Fibroblast of villous mesenchyme (primary cell): ENCODE data around the gene GNA12. TPM values are rescaled to one million over a fixed set of nuclear protein-coding genes. Genes with fewer than 3 reads are reported as not detected.
"Not testable (repeated sequence)": the region's sequence is repeated elsewhere in the genome, so short reads cannot be mapped to it uniquely, and the experiment has no call there.

Experiments used
- DNase-seq: peaks from one replicate; pipeline ENCODE4 v3.0.0-alpha.2; 2010; ENCODE audit warnings: low read depth
- H3K4me3 ChIP-seq: 2 replicates; pipeline ENCODE4 v1.5.1; 2011; ENCODE audit warnings: low read depth, mild to moderate bottlenecking, low read length
- total RNA-seq: library from RNA; depleted of rRNA; stranded (reverse); fragments of >200 nt; gene quantifications from 2 replicates; pipeline ENCODE4 v1.2.3, GENCODE V29; 2012
- TF ChIP-seq, protein P1 (sequence below): IDR thresholded peaks from 2 replicates; pipeline ENCODE4 v1.5.1; 2012; ENCODE audit warnings: low read depth, mild to moderate bottlenecking, low read length; ENCODE audit not compliant: insufficient read depth

The GNA12 gene
- total RNA-seq, 1 donor: 46.2 TPM

DNA sequence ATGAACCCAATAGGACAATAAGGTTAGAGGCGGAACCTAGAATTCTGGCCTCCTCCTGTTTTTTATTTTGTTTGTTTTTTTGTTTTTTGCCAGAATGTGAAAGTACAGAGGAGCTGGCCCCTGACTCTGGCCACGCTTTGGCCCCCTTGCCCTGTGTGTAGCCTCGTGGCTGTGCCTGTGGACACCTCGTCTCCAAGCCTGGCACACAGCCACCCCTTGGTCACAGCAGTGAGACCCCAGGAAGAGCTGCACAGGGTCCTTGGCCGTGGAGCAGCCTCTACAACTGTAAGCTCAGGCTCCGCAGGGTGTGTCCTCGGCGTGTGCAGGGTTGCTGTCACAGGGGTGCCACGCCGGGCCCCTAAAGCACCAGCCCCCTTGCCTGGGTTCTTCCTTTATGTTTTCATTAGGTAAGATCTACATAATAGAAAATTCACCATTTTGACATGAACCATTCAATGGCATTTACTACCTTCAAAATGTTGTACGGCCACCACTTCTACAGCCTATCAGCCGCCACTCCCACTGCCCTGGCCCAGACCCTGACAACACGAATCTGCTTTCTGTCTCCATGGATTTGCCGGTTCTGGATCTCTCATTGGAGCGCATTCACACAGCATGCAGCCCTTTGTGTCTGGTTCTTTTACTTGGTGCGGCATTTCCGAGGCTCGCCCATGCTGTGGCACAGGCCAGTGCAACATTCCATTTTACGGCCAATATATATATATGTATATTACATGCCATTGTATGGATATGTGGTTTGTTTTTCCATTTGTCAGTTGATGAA, 105.2 kb downstream of the GNA12 start:
- TF ChIP-seq, protein P1, sequence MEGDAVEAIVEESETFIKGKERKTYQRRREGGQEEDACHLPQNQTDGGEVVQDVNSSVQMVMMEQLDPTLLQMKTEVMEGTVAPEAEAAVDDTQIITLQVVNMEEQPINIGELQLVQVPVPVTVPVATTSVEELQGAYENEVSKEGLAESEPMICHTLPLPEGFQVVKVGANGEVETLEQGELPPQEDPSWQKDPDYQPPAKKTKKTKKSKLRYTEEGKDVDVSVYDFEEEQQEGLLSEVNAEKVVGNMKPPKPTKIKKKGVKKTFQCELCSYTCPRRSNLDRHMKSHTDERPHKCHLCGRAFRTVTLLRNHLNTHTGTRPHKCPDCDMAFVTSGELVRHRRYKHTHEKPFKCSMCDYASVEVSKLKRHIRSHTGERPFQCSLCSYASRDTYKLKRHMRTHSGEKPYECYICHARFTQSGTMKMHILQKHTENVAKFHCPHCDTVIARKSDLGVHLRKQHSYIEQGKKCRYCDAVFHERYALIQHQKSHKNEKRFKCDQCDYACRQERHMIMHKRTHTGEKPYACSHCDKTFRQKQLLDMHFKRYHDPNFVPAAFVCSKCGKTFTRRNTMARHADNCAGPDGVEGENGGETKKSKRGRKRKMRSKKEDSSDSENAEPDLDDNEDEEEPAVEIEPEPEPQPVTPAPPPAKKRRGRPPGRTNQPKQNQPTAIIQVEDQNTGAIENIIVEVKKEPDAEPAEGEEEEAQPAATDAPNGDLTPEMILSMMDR: no peak
- no peak overlapping the region for H3K4me3 ChIP-seq
- DNase-seq: no peak

DNA sequence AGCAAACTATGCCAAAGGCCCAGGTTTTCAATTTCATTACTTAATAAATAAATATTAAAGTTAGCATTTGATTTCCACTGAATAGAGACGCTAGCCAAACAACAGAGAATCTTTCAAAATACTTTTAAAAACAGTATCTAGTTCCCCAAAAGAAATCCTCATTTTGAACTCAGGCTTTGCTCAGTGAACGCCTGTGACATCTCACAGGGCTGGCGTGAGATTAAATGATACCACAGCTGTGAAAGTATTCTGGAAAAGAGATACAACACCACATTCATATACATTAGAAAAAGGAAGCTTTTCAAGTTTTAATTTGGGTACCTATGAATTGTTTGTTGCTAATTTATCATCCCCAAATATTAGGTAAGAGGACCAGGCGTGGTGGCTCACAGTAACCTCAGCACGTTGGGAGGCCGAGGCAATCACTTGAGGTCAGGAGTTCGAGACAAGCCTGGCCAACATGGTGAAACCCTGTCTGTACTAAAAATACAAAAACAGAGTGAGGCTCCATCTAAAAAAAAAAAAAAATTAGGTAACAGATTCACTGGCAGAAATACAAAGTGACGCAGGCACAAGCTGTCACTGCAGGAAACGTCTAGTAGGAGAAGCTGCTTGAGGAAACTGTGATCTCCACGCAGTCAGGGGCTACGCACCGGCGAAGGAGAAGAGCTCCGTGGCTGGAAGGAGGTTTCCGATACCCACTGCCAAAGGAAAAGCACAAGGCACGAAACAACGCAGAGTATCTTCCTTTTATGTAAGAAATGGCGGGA, 106.2 kb downstream of the GNA12 start:
- DNase-seq: no peak
- H3K4me3 ChIP-seq: no peak overlapping the region
- TF ChIP-seq, protein P1: no peak

DNA sequence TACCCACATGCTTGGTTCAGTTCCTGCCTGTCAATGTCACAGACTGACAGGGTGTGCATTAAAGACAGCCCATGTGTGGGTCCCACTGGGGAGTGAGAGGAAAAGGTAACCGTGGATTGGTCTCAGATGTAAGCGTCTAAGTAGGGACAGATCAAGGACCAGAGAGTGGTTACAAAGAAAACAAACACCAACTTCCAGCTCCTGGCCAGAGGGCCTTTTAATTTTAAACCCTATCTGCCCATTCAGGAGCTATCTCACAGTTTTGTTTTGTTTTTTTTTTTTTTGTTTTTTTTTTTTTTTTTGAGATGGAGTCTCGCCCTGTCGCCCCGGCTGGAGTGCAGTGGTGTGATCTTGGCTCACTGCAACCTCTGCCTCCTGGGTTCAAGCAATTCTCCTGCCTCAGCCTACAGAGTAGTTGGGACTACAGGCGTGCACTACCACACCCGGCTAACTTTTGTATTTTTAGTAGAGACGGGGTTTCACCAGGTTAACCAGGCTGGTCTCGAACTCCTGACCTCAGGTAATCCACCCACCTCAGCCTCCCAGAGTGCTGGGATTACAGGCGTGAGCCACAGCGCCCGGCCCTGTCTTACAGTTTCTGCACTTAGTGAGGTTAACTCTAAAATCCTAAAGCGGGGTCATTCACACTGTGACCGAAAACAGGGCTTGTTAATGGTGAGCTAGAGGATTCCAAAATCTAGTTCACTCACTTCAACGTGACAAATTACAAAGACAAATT, 106.9 kb downstream of the GNA12 start:
- not testable (repeated sequence) for DNase-seq, H3K4me3 ChIP-seq

DNA sequence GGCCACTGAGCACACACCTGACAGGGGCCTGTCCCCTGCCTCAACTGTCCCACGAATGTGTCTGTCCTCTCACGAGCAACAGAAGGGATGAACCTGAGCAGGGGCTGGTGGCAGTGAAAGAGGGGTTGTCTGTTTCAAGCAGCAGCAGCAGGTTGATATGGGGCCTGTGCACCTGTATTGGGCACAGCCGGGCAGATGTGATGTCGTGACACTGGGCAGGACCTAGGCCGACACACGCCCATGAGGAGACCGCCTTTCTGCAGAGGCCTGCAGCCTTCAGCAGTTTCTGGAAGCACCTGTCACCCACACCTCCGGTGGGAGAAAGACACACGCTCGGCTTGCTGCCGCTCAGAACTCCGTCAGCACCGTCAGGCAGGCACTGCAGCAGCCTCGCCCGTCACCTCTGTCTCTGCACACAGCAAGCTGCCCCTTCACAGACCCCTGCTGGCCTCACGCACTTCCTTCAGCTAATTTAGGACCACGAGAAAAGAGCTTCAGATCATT, 107.6 kb downstream of the GNA12 start:
- TF ChIP-seq, protein P1: no peak
- H3K4me3 ChIP-seq: no peak overlapping the region
- no peak for DNase-seq

DNA sequence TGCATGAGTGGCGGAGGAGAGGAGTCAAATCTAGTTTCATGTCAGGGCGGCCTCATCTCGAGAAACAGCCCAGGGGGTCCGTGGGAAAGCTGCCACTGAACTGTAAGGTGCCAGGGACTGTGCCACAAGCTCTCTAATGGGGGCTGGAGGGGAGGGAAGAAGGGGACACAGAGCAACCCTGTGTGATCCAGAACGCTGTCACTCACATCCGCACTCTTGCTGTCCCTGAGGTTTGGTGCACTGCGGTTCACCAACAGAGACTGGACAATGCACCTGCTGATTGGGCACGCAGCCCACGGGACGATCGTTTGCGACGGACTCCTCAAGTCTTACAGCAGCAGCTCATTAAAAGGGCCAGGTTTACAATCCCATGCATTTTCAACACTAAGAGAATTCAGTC, 108.4 kb downstream of the GNA12 start:
- DNase-seq: no peak
- TF ChIP-seq, protein P1: no peak
- H3K4me3 ChIP-seq: no peak overlapping the region

DNA sequence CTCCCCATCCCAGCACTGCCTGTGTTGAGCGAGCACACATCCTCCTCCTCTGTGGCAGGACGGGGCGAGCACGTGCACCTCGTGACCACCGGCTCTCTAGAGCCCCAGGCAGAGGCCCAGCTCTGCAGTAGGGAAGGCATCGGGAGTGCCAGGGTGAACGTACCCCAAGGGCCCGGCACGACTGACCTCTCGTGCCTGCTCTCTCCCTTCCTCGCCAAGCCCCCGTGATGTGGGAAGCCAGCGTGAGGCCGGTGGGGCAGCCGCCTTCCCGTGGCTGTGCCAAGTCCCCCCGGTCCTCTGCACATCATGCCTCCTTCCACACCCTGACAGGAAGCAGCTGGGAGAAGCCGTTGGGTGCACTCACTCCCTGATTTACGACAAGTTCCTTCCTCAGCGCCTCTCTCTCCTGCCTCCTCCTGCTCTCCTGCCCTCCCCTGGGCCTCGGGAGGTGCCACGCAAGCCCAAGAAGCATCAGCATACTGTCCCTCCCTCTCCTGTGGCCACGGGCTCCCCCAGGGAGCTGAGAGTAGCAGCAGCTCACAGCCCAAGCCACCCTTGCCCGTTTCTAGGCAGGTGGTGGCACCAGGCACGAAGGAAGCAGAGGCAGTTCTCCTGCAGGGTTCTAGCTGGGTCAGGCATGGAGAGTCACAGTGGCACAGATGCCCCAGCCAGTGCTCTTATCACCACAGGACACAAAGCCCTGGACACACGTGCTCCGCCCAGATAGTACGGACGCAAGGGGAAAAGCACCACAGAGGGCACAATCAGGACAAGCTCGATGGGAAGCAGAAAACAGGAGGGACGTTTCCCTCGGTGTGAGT, 109.1 kb downstream of the GNA12 start:
- H3K4me3 ChIP-seq: no peak overlapping the region
- TF ChIP-seq, protein P1: no peak
- peak; percentile 81 for DNase-seq
